Measurements from ENCODE around the gene NTNG1.

DNA sequence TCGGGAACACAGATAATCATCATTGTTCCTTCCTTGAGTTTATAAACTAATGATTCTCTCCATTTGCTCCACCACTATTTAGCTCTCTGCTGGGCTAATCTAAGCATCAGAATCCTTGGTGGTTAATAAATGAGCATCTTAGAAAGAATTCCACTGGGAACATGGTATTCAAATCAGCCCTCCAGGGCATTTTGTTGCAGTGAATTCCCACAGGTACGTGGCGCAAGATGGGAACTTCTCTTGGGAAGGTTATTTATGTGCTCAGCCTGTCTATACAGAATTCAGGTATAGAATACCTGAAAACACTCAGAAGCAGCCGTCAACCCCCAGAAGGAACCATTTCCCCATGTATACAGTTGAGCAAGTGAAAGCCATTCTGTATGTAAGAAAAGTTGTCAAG, 131.5 kb downstream of the NTNG1 start:
- TF ChIP-seq FOS (IDR thresholded peaks at IDR 0.05; ENCODE audit: borderline replicate concordance, extremely low read depth, insufficient read length) (no peak), HCFC1 (IDR thresholded peaks at IDR 0.05; ENCODE audit: low read length) (no peak), MXI1 (IDR thresholded peaks at IDR 0.05; ENCODE audit: low read depth, low read length) (no peak), MAX (IDR thresholded peaks at IDR 0.05; ENCODE audit: low read depth, low read length) (no peak), POLR2AphosphoS2 (IDR thresholded peaks at IDR 0.05; ENCODE audit: low read depth, low read length) (no peak), SPI1 (IDR thresholded peaks at IDR 0.05; ENCODE audit: borderline replicate concordance, insufficient read depth, low read depth, low read length) (no peak), GATAD2B (conservative IDR thresholded peaks at IDR 0.05; ENCODE audit: low read depth) (no peak), ZZZ3 (IDR thresholded peaks at IDR 0.05; ENCODE audit: control insufficient read depth, insufficient read length, low read depth) (no peak), SIN3A (IDR thresholded peaks at IDR 0.05; ENCODE audit: low read depth, low read length) (no peak), ZNF274 (IDR thresholded peaks at IDR 0.05; ENCODE audit: insufficient read depth, insufficient read length) (no peak)
- TF ChIP-seq, protein P1, sequence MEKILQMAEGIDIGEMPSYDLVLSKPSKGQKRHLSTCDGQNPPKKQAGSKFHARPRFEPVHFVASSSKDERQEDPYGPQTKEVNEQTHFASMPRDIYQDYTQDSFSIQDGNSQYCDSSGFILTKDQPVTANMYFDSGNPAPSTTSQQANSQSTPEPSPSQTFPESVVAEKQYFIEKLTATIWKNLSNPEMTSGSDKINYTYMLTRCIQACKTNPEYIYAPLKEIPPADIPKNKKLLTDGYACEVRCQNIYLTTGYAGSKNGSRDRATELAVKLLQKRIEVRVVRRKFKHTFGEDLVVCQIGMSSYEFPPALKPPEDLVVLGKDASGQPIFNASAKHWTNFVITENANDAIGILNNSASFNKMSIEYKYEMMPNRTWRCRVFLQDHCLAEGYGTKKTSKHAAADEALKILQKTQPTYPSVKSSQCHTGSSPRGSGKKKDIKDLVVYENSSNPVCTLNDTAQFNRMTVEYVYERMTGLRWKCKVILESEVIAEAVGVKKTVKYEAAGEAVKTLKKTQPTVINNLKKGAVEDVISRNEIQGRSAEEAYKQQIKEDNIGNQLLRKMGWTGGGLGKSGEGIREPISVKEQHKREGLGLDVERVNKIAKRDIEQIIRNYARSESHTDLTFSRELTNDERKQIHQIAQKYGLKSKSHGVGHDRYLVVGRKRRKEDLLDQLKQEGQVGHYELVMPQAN (conservative IDR thresholded peaks at IDR 0.05) = no peak
- TF ChIP-seq, protein P2, sequence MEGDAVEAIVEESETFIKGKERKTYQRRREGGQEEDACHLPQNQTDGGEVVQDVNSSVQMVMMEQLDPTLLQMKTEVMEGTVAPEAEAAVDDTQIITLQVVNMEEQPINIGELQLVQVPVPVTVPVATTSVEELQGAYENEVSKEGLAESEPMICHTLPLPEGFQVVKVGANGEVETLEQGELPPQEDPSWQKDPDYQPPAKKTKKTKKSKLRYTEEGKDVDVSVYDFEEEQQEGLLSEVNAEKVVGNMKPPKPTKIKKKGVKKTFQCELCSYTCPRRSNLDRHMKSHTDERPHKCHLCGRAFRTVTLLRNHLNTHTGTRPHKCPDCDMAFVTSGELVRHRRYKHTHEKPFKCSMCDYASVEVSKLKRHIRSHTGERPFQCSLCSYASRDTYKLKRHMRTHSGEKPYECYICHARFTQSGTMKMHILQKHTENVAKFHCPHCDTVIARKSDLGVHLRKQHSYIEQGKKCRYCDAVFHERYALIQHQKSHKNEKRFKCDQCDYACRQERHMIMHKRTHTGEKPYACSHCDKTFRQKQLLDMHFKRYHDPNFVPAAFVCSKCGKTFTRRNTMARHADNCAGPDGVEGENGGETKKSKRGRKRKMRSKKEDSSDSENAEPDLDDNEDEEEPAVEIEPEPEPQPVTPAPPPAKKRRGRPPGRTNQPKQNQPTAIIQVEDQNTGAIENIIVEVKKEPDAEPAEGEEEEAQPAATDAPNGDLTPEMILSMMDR (IDR thresholded peaks at IDR 0.05 in 2 of 3, conservative IDR thresholded peaks at IDR 0.05 in 1 of 3; ENCODE audit: control insufficient read depth in 2 of 3, extremely low read depth in 1 of 3, insufficient read depth in 1 of 3, low read depth in 3 of 3, low read length in 3 of 3) = no peak
